GM12878 (cell line): ENCODE measurements around the gene SLC12A3. TPM values are rescaled to one million over a fixed set of nuclear protein-coding genes. Genes with fewer than 3 reads are reported as not detected.

Experiments
- ATAC-seq: fragments of 200-7000 bp; cut with Tn5 transposase; 3 replicates; pipeline ENCODE4 v1.9.1; 2020; ENCODE audit warnings: mild to moderate bottlenecking, moderate library complexity
- BruUV-seq: library from RNA; stranded (reverse); fragments of 400-500 nt; replicated peaks from 2 replicates; lab custom pipeline; 2021; lab: Mats Ljungman, UMichigan
- CTCF ChIA-PET: fragments of 300-600 bp; sonication (Branson Sonifier 250); formaldehyde crosslinking; extraction: SDS; loops from one replicate; lab custom pipeline; 2021; ENCODE audit warnings: inconsistent platforms; lab: Yijun Ruan, JAX
- POLR2A ChIA-PET: fragments of 350-600 bp; formaldehyde crosslinking; extraction: SDS; loops from one replicate; lab custom pipeline; 2021; ENCODE audit warnings: inconsistent platforms; lab: Charles Lee
- RAD21 ChIA-PET: fragments of 300-600 bp; sonication (Branson Sonifier 250); formaldehyde crosslinking; loops from one replicate; lab custom pipeline; 2023; ENCODE audit warnings: antibody characterized with exemption; ENCODE audit not compliant: unreplicated experiment; lab: Charles Lee
- SMC1A ChIA-PET: fragments of 300-600 bp; sonication (Branson Sonifier 250); formaldehyde crosslinking; loops from one replicate; lab custom pipeline; 2023; ENCODE audit not compliant: unreplicated experiment, uncharacterized antibody; lab: Charles Lee
- DNase-seq: peaks from one replicate; pipeline ENCODE4 v3.0.0-alpha.2; 2011; ENCODE audit warnings: low read depth, low spot score
- FAIRE-seq: peaks from 3 replicates; lab custom pipeline; 2011; peaks lifted over from hg19 to GRCh38; lab: Jason Lieb, UNC
- H2AFZ ChIP-seq: 2 replicates; pipeline ENCODE4 v1.6.0; 2011; ENCODE audit warnings: low read depth, low read length, control low read depth; ENCODE audit not compliant: control insufficient read depth
- H3K27ac ChIP-seq: 2 replicates; pipeline ENCODE4 v1.5.1; 2011; ENCODE audit warnings: control low read depth; ENCODE audit not compliant: control insufficient read depth, insufficient read depth
- H3K27me3 ChIP-seq, 2 experiments: replicated peaks in 1 of 2; 2 replicates each; pipeline versions ENCODE4 v1.6.0 to v1.6.1; 2011; ENCODE audit warnings: low read length in 1 of 2; ENCODE audit not compliant: control insufficient read depth in 2 of 2, insufficient read depth in 2 of 2
- H3K36me3 ChIP-seq, 2 experiments: 2 replicates each; pipeline ENCODE4 v1.5.1; 2011; ENCODE audit warnings: low read length in 1 of 2; ENCODE audit not compliant: control insufficient read depth in 2 of 2, insufficient read depth in 2 of 2
- H3K4me1 ChIP-seq: 2 replicates; pipeline ENCODE4 v1.6.1; 2011; ENCODE audit warnings: mild to moderate bottlenecking, low read length, moderate library complexity, mixed read lengths; ENCODE audit not compliant: control insufficient read depth, insufficient read depth
- H3K4me2 ChIP-seq: 2 replicates; pipeline ENCODE4 v1.6.0; 2011; ENCODE audit warnings: control low read depth; ENCODE audit not compliant: control insufficient read depth, insufficient read depth
- H3K4me3 ChIP-seq: fragments of 200-600 bp; sonication (generic); 2 replicates; pipeline ENCODE4 v1.5.1; 2016
- H3K79me2 ChIP-seq: 2 replicates; pipeline ENCODE4 v1.6.0; 2011; ENCODE audit warnings: low read length; ENCODE audit not compliant: control insufficient read depth, insufficient read depth
- H3K9ac ChIP-seq: 2 replicates; pipeline ENCODE4 v1.8.0; 2011; ENCODE audit warnings: low read length, control low read depth, mixed read lengths; ENCODE audit not compliant: control insufficient read depth, insufficient read depth
- H3K9me3 ChIP-seq: replicated peaks from 3 replicates; pipeline ENCODE4 v1.5.1; 2011; ENCODE audit warnings: mild to moderate bottlenecking, low read length; ENCODE audit not compliant: control insufficient read depth, insufficient read depth
- H4K20me1 ChIP-seq: 2 replicates; pipeline ENCODE4 v1.6.0; 2011; ENCODE audit not compliant: control insufficient read depth, insufficient read depth
- ASH2L ChIP-seq: fragments of 300-600, 200-600 bp; sonication (generic); IDR thresholded peaks from 2 replicates; pipeline ENCODE4 v1.6.1; 2017; ENCODE audit warnings: low read depth, mild to moderate bottlenecking, borderline replicate concordance
- EGR1 ChIP-seq, 2 experiments: IDR thresholded peaks; 1 replicate in 1 of 2; 2 replicates in 1 of 2; pipeline ENCODE4 v1.6.1; 2011 to 2012; ENCODE audit warnings: low read depth in 2 of 2, low read length in 2 of 2, borderline replicate concordance in 1 of 2, mild to moderate bottlenecking in 1 of 2, moderate library complexity in 1 of 2
- EZH2 ChIP-seq: IDR thresholded peaks from 2 replicates; pipeline ENCODE4 v1.6.1; 2012; ENCODE audit warnings: low read depth, mild to moderate bottlenecking, control low read depth, inconsistent platforms, low read length, borderline replicate concordance; ENCODE audit not compliant: control insufficient read depth
- WGBS: methylation state at CpG from one replicate; pipeline ENCODE4 v1.1.6; 2016; ENCODE audit warnings: low lambda C conversion rate; ENCODE audit not compliant: insufficient replicate concordance, insufficient coverage; ENCODE audit errors: missing lambda C conversion rate; 5-methylcytosine and 5-hydroxymethylcytosine counted together
- in situ Hi-C: fragments of 300-500 bp; cut with MboI; formaldehyde crosslinking; loops from 9 replicates; pipeline ENCODE4 v1.14.3; 2018; ENCODE audit warnings: mixed read lengths
- intact Hi-C: fragments of 100-400 bp; cut with micrococcal nuclease; formaldehyde crosslinking; loops from one replicate; pipeline ENCODE4 v1.14.2; 2022; ENCODE audit not compliant: unreplicated experiment
- polyA plus RNA-seq, 11 experiments: library from polyadenylated mRNA; depleted of rRNA in 4 of 11; unstranded in 6 of 11; stranded (reverse) in 5 of 11; fragments of >200 nt; fragmentation: Nextera tagmentation in 4 of 11; fragmentation: Illumina TruSeq in 1 of 11; extraction: Ambion mirVana in 4 of 11; extraction: Trizol in 1 of 11; gene quantifications; 1 replicate in 1 of 11; 2 replicates in 10 of 11; pipeline versions ENCODE4 v1.2.1 to v1.2.3, GENCODE V29; 2011 to 2016; ENCODE audit warnings: inconsistent platforms in 2 of 11, missing spikeins in 2 of 11, low read depth in 1 of 11
- total RNA-seq, 4 experiments: library from RNA; depleted of rRNA in 3 of 4; stranded (reverse); fragments of >200 nt in 3 of 4; fragmentation: Illumina TruSeq in 1 of 4; extraction: Trizol in 1 of 4; gene quantifications; 2 replicates each; pipeline versions ENCODE4 v1.2.1 to v1.2.3, GENCODE V29; 2013 to 2021
- TF ChIP-seq, protein P1 (sequence below), 3 experiments: IDR thresholded peaks in 2 of 3; conservative IDR thresholded peaks in 1 of 3; 2 replicates each; pipeline ENCODE4 v1.5.1; 2011; ENCODE audit warnings: low read depth in 3 of 3, low read length in 3 of 3, mild to moderate bottlenecking in 3 of 3, control low read depth in 2 of 3, moderate library complexity in 2 of 3, inconsistent platforms in 1 of 3, mixed read lengths in 1 of 3; ENCODE audit not compliant: control insufficient read depth in 2 of 3, insufficient read depth in 1 of 3; ENCODE audit errors: extremely low read depth in 1 of 3

The SLC12A3 gene
- total and polyA plus RNA-seq, 10 of the 15 experiments (the other 5 are each of a cell fraction or from before 2014, with no cell fraction given) = 0.05 to 6.3 (median 3.1) TPM

DNA sequence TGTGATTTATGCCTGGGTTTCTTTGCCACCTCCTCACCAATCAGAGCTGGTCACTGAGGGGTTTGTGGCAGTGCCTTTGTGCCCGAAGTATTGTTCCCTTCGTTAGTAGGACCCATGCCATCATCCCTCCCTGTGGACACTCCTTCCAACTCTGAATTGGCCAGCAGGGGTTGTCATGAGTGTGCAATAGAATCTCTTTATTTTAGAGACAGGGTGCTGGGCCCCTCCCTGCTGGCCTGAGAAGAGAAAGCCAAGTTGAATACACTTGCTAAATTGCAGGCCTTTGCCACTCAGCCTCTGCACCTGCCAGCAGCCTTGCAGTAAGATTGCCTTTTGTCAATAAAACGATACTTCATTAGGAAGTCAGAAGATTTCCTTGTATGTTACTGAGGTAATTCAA lies 40.7 kb upstream of the SLC12A3 start:
- H3K4me1 ChIP-seq = no peaks in the 10 kb centered on the region
- no peak overlapping the region for H3K27ac ChIP-seq
- WGBS = 96% methylated on average over 3 of the region's 3 CpGs

DNA sequence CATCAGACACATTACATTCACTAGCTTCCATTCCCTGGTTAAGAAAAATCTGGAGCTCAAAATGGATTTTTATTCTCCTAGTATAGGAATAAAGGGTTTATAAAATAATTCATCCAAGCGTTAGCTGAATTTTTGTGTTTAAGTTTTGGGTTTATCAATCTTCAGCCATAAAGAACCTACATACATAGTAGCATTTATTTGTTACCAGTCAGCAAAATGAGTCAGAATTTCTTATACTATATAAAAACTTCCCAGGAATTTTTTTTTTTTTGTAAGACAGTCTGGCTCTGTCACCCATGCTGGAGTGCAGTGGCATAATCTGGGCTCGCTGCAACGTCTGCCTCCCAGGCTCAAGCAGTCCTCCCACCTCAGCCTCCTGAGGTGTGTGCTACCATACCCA lies 40.2 kb upstream of the SLC12A3 start:
- no peak for TF ChIP-seq EZH2
- 98% methylated on average over 3 of the region's 3 CpGs for WGBS
- no peak overlapping the region for H2AFZ ChIP-seq
- H3K4me3 ChIP-seq = no peak overlapping the region
- RAD21 ChIA-PET = no interaction called here
- no peak overlapping the region for H3K9ac ChIP-seq
- POLR2A ChIA-PET = no interaction called here
- H3K4me2 ChIP-seq = no peak overlapping the region
- DNase-seq (no peak), ATAC-seq (no peak), FAIRE-seq (no peak)
- no peaks in the 10 kb centered on the region for H3K4me1 ChIP-seq
- intact Hi-C loops (no loop called here), in situ Hi-C loops (no loop called here)
- CTCF ChIA-PET = interaction anchor here (0.6 to 1.4 kb wide), 3 partner anchors 15 to 352 kb away, joined by 3 to 5 read pairs (median 4); no protein-coding TSS in a partner anchor
- no peak overlapping the region for H3K27ac ChIP-seq
- no peaks in the 10 kb centered on the region for H3K79me2 ChIP-seq
- no peaks in the 10 kb centered on the region for H3K27me3 ChIP-seq
- SMC1A ChIA-PET = interaction anchor here (1.7 kb wide), 1 partner anchor 10 kb away, joined by 4 read pairs; no protein-coding TSS in a partner anchor
- BruUV-seq = no TSS peak
- no peaks in the 10 kb centered on the region for H3K9me3 ChIP-seq
- peaks cover 8 to 9% of the 10 kb centered on the region in 2 experiments for H3K36me3 ChIP-seq
- no peaks in the 10 kb centered on the region for H4K20me1 ChIP-seq

More for the DNA sequence above, 40.7 kb upstream of the SLC12A3 start:
- BruUV-seq = no TSS peak
- intact Hi-C loops (no loop called here), in situ Hi-C loops (no loop called here)
- Histone ChIP-seq H3K9ac (no peak overlapping the region), H3K79me2 (no peaks in the 10 kb centered on the region), H3K9me3 (no peaks in the 10 kb centered on the region), H3K4me2 (no peak overlapping the region), H3K4me3 (no peak overlapping the region), H3K27me3 (no peaks in the 10 kb centered on the region), H2AFZ (no peak overlapping the region), H3K36me3 (peaks cover 8 to 9% of the 10 kb centered on the region in 2 experiments), H4K20me1 (no peaks in the 10 kb centered on the region)
- ChIA-PET CTCF (interaction anchor here (1.2 to 1.4 kb wide), 2 partner anchors 15 to 32 kb away, joined by 4 to 5 read pairs; no protein-coding TSS in a partner anchor), SMC1A (interaction anchor here (1.7 kb wide), 1 partner anchor 9 kb away, joined by 4 read pairs; no protein-coding TSS in a partner anchor), POLR2A (no interaction called here), RAD21 (no interaction called here)
- TF ChIP-seq ASH2L (no peak), EGR1 (IDR thresholded peaks at IDR 0.05; ENCODE audit: borderline replicate concordance in 1 of 2, low read depth in 2 of 2, low read length in 2 of 2) (no peak)
- TF ChIP-seq, protein P1, sequence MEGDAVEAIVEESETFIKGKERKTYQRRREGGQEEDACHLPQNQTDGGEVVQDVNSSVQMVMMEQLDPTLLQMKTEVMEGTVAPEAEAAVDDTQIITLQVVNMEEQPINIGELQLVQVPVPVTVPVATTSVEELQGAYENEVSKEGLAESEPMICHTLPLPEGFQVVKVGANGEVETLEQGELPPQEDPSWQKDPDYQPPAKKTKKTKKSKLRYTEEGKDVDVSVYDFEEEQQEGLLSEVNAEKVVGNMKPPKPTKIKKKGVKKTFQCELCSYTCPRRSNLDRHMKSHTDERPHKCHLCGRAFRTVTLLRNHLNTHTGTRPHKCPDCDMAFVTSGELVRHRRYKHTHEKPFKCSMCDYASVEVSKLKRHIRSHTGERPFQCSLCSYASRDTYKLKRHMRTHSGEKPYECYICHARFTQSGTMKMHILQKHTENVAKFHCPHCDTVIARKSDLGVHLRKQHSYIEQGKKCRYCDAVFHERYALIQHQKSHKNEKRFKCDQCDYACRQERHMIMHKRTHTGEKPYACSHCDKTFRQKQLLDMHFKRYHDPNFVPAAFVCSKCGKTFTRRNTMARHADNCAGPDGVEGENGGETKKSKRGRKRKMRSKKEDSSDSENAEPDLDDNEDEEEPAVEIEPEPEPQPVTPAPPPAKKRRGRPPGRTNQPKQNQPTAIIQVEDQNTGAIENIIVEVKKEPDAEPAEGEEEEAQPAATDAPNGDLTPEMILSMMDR (IDR thresholded peaks at IDR 0.05 in 2 of 3, conservative IDR thresholded peaks at IDR 0.05 in 1 of 3; ENCODE audit: control insufficient read depth in 2 of 3, extremely low read depth in 1 of 3, insufficient read depth in 1 of 3, low read depth in 3 of 3, low read length in 3 of 3) = 0 out of 6 replicates have a peak, but pooled peaks of 1 of the 3 experiments have one; percentile 10
- peak; percentile 58 for ATAC-seq
- no peak for DNase-seq
- FAIRE-seq = no peak
